Vagina (tissue), 2 donors: Measurements from ENCODE around the gene KRT74. TPM values are rescaled to one million over a fixed set of nuclear protein-coding genes. Genes with fewer than 3 reads are reported as not detected.
A peak's percentile ranks its signal among the peaks of the same experiment; 100 is the strongest.

Experiments
- DNase-seq, 2 donors: peaks; one replicate each; pipeline ENCODE4 v3.0.0-alpha.2; 2017; ENCODE audit errors: extremely low spot score in 2 of 2
- H3K27ac ChIP-seq: fragments of 200-600 bp; sonication (generic); one replicate; pipeline ENCODE4 v1.5.1; 2019
- H3K27me3 ChIP-seq: fragments of 200-600 bp; sonication (generic); one replicate; pipeline ENCODE4 v1.5.1; 2019
- H3K36me3 ChIP-seq, 2 donors: fragments of 200-600 bp; sonication (generic); one replicate each; pipeline ENCODE4 v1.5.1; 2017 to 2019
- H3K4me1 ChIP-seq: fragments of 200-600 bp; sonication (generic); one replicate; pipeline ENCODE4 v1.5.1; 2019
- H3K4me3 ChIP-seq, 2 donors: fragments of 200-600 bp; sonication (generic); 1 replicate in 1 of 2; 2 replicates in 1 of 2; pipeline ENCODE4 v1.5.1; 2016 to 2019
- H3K9me3 ChIP-seq: fragments of 200-600 bp; sonication (generic); one replicate; pipeline ENCODE4 v1.5.1; 2019
- CTCF ChIP-seq, 3 experiments: fragments of 450-650 bp in 2 of 3; fragments of 200-600 bp in 1 of 3; sonication (generic) in 1 of 3; IDR thresholded peaks; one replicate each; pipeline ENCODE4 v1.5.1; 2017 to 2019; ENCODE audit warnings: antibody characterized with exemption in 3 of 3, mild to moderate bottlenecking in 2 of 3, moderate library complexity in 2 of 3
- POLR2A ChIP-seq, 2 donors: fragments of 450-650 bp; IDR thresholded peaks; one replicate each; pipeline ENCODE4 v1.6.1; 2017; ENCODE audit warnings: antibody characterized with exemption in 2 of 2, mild to moderate bottlenecking in 2 of 2, moderate library complexity in 2 of 2
- POLR2AphosphoS5 ChIP-seq, 2 donors: sonication (generic); formaldehyde crosslinking; IDR thresholded peaks; one replicate each; pipeline ENCODE4 v1.9.0; 2017; ENCODE audit warnings: antibody characterized with exemption in 2 of 2, mild to moderate bottlenecking in 2 of 2, low read depth in 1 of 2; ENCODE audit not compliant: insufficient read depth in 1 of 2
- intact Hi-C: fragments of 100-400 bp; cut with DNase I; formaldehyde crosslinking; loops from one replicate; pipeline ENCODE4 v1.15.1; 2023
- total RNA-seq: library from RNA; depleted of rRNA; stranded (reverse); fragments of >200 nt; gene quantifications from one replicate; pipeline ENCODE4 v1.2.3, GENCODE V29; 2016

Gene KRT74
- total RNA-seq, 1 donor from 2014 or later: not detected

- no peak overlapping the region for H3K4me3 ChIP-seq
- no peak for DNase-seq
- peak overlapping the region; percentile 80 for H3K27ac ChIP-seq
- intact Hi-C loops: loop anchor here (5.0 kb wide), 1 partner anchor 873 kb away; no protein-coding TSS in a partner anchor
- no peak for TF ChIP-seq POLR2A (IDR thresholded peaks at IDR 0.05)
- TF ChIP-seq CTCF (IDR thresholded peaks at IDR 0.05): no peak
- TF ChIP-seq POLR2AphosphoS5 (IDR thresholded peaks at IDR 0.05; ENCODE audit: insufficient read depth in 1 of 2, low read depth in 1 of 2): no peak
- no peaks in the 10 kb centered on the region for H3K27me3 ChIP-seq
- no peaks in the 10 kb centered on the region for H3K36me3 ChIP-seq
- H3K4me1 ChIP-seq: peaks cover 56% of the 10 kb centered on the region
- H3K9me3 ChIP-seq: no peaks in the 10 kb centered on the region
Observed at GRCh38 chr12:52540531-52540930, 33.1 kb downstream of the KRT74 start.

- H3K27ac ChIP-seq: peak overlapping the region; percentile 80
- TF ChIP-seq POLR2A (IDR thresholded peaks at IDR 0.05) (no peak), CTCF (IDR thresholded peaks at IDR 0.05) (no peak), POLR2AphosphoS5 (IDR thresholded peaks at IDR 0.05; ENCODE audit: insufficient read depth in 1 of 2, low read depth in 1 of 2) (no peak)
- intact Hi-C loops: loop anchor here (5.0 kb wide), 1 partner anchor 872 kb away; no protein-coding TSS in a partner anchor
- H3K4me1 ChIP-seq: peaks cover 51% of the 10 kb centered on the region
- no peak for DNase-seq
- no peaks in the 10 kb centered on the region for H3K27me3 ChIP-seq
- H3K4me3 ChIP-seq: no peak overlapping the region
- H3K36me3 ChIP-seq: no peaks in the 10 kb centered on the region
- no peaks in the 10 kb centered on the region for H3K9me3 ChIP-seq
Observed at GRCh38 chr12:52539821-52540173, 33.8 kb downstream of the KRT74 start.

GRCh38 chr12:52539083-52539820, 34.4 kb downstream of the KRT74 start:
- intact Hi-C loops: no loop called here
- no peak for DNase-seq
- TF ChIP-seq POLR2A (IDR thresholded peaks at IDR 0.05) (no peak), POLR2AphosphoS5 (IDR thresholded peaks at IDR 0.05; ENCODE audit: insufficient read depth in 1 of 2, low read depth in 1 of 2) (peak; percentile 13 to 69), CTCF (IDR thresholded peaks at IDR 0.05) (no peak)
- no peaks in the 10 kb centered on the region for H3K9me3 ChIP-seq
- no peaks in the 10 kb centered on the region for H3K36me3 ChIP-seq
- peaks cover 46% of the 10 kb centered on the region for H3K4me1 ChIP-seq
- no peak overlapping the region for H3K4me3 ChIP-seq
- H3K27me3 ChIP-seq: no peaks in the 10 kb centered on the region
- H3K27ac ChIP-seq: peak overlapping the region; percentile 80

GRCh38 chr12:52537101-52537500, 36.5 kb downstream of the KRT74 start:
- DNase-seq: no peak
- intact Hi-C loops: no loop called here
- Histone ChIP-seq H3K4me1 (peaks cover 42% of the 10 kb centered on the region), H3K9me3 (no peaks in the 10 kb centered on the region), H3K4me3 (no peak overlapping the region), H3K27ac (no peak overlapping the region), H3K36me3 (no peaks in the 10 kb centered on the region), H3K27me3 (no peaks in the 10 kb centered on the region)
- TF ChIP-seq CTCF (IDR thresholded peaks at IDR 0.05) (no peak), POLR2A (IDR thresholded peaks at IDR 0.05) (no peak), POLR2AphosphoS5 (IDR thresholded peaks at IDR 0.05; ENCODE audit: insufficient read depth in 1 of 2, low read depth in 1 of 2) (no peak)

GRCh38 chr12:52535574-52535973, 38.1 kb downstream of the KRT74 start:
- intact Hi-C loops: no loop called here
- TF ChIP-seq POLR2AphosphoS5 (IDR thresholded peaks at IDR 0.05; ENCODE audit: insufficient read depth in 1 of 2, low read depth in 1 of 2) (no peak), POLR2A (IDR thresholded peaks at IDR 0.05) (no peak), CTCF (IDR thresholded peaks at IDR 0.05) (no peak)
- Histone ChIP-seq H3K27ac (no peak overlapping the region), H3K4me3 (no peak overlapping the region), H3K9me3 (no peaks in the 10 kb centered on the region), H3K27me3 (no peaks in the 10 kb centered on the region), H3K36me3 (no peaks in the 10 kb centered on the region), H3K4me1 (peaks cover 35% of the 10 kb centered on the region)
- DNase-seq: no peak
